Fibroblast of the aortic adventitia (primary cell): Measurements from ENCODE around the gene ZBTB40. TPM values are rescaled to one million over a fixed set of nuclear protein-coding genes. Genes with fewer than 3 reads are reported as not detected.

Experiments
- DNase-seq: peaks from one replicate; pipeline ENCODE4 v3.0.0-alpha.2; 2010; ENCODE audit warnings: low read depth
- H3K4me3 ChIP-seq: 2 replicates; pipeline ENCODE4 v1.5.1; 2011; ENCODE audit warnings: low read depth, mild to moderate bottlenecking, control low read depth, low read length, moderate library complexity
- CTCF ChIP-seq: IDR thresholded peaks from 2 replicates; pipeline ENCODE4 v1.5.1; 2011; ENCODE audit warnings: mild to moderate bottlenecking, low read length, control low read depth, inconsistent platforms; ENCODE audit not compliant: insufficient read depth
- total RNA-seq: library from RNA; depleted of rRNA; stranded (reverse); fragments of >200 nt; gene quantifications from 2 replicates; pipeline ENCODE4 v1.2.3, GENCODE V29; 2012; ENCODE audit warnings: low replicate concordance

The ZBTB40 gene
- total RNA-seq, 1 donor, result 10.0 TPM

- no peak for DNase-seq
- TF ChIP-seq CTCF, result no peak
- no peak overlapping the region for H3K4me3 ChIP-seq
Measured at GRCh38 chr1:22552021-22552420, 100.4 kb downstream of the ZBTB40 start.

- no peak for TF ChIP-seq CTCF
- no peak overlapping the region for H3K4me3 ChIP-seq
- no peak for DNase-seq
Measured at GRCh38 chr1:22553104-22553880, 101.6 kb downstream of the ZBTB40 start.

GRCh38 chr1:22553991-22554522, 102.4 kb downstream of the ZBTB40 start:
- TF ChIP-seq CTCF, result no peak
- no peak for DNase-seq
- H3K4me3 ChIP-seq, result no peak overlapping the region

- no peak for TF ChIP-seq CTCF
- H3K4me3 ChIP-seq, result no peak overlapping the region
- DNase-seq, result no peak
Measured at GRCh38 chr1:22555371-22555656, 103.7 kb downstream of the ZBTB40 start.

GRCh38 chr1:22556391-22557104, 104.9 kb downstream of the ZBTB40 start:
- no peak for TF ChIP-seq CTCF
- no peak for DNase-seq
- no peak overlapping the region for H3K4me3 ChIP-seq

GRCh38 chr1:22557341-22557950, 105.8 kb downstream of the ZBTB40 start:
- H3K4me3 ChIP-seq, result no peak overlapping the region
- DNase-seq, result no peak
- no peak for TF ChIP-seq CTCF
